SIG-M5 treated with dmso at 0.1 percent for 504 hours (cell line): ENCODE results near the gene KMT2D.

Source experiments
- DNase-seq: peaks from one replicate; lab custom pipeline; 2025; ENCODE audit not compliant: unreplicated experiment; lab: John Stamatoyannopoulos, UW

KMT2D gene

GRCh38 chr12:49052451-49053208 lies 8.0 kb downstream of the KMT2D start:
- no peak for DNase-seq

- no peak for DNase-seq
These were observed 8.7 kb downstream of the KMT2D start for GRCh38 chr12:49051777-49052438.

GRCh38 chr12:49051373-49051764 lies 9.2 kb downstream of the KMT2D start:
- no peak for DNase-seq

GRCh38 chr12:49050507-49051372 lies 9.9 kb downstream of the KMT2D start:
- no peak for DNase-seq

GRCh38 chr12:49049566-49050224 lies 10.9 kb downstream of the KMT2D start:
- DNase-seq, result no peak

- DNase-seq, result no peak
These were observed 11.6 kb downstream of the KMT2D start for GRCh38 chr12:49048953-49049352.

GRCh38 chr12:49046129-49046895 lies 14.3 kb downstream of the KMT2D start:
- DNase-seq, result no peak

GRCh38 chr12:49044660-49045059 lies 15.9 kb downstream of the KMT2D start:
- no peak for DNase-seq

- peak; percentile 82 for DNase-seq
These were observed 16.7 kb downstream of the KMT2D start for GRCh38 chr12:49043856-49044258.

- no peak for DNase-seq
These were observed 17.4 kb downstream of the KMT2D start for GRCh38 chr12:49043241-49043640.

GRCh38 chr12:49041881-49042484 lies 18.6 kb downstream of the KMT2D start:
- no peak for DNase-seq

- DNase-seq, result no peak
These were observed 19.3 kb downstream of the KMT2D start for GRCh38 chr12:49041036-49041880.

GRCh38 chr12:49040364-49040855 lies 20.2 kb downstream of the KMT2D start:
- no peak for DNase-seq

GRCh38 chr12:49039421-49040363 lies 20.9 kb downstream of the KMT2D start:
- no peak for DNase-seq

GRCh38 chr12:49038291-49038955 lies 22.2 kb downstream of the KMT2D start:
- no peak for DNase-seq

GRCh38 chr12:49037947-49038237 lies 22.7 kb downstream of the KMT2D start:
- DNase-seq, result no peak

- DNase-seq, result no peak
These were observed 23.3 kb downstream of the KMT2D start for GRCh38 chr12:49037111-49037946.
